H9 (cell line): ENCODE measurements around the gene NCAPH2. TPM values are rescaled to one million over a fixed set of nuclear protein-coding genes. Genes with fewer than 3 reads are reported as not detected.

Source experiments
- DNase-seq: peaks from one replicate; pipeline ENCODE4 v3.0.0-alpha.2; 2017
- H2AFZ ChIP-seq: one replicate; pipeline ENCODE4 v1.6.1; 2013; ENCODE audit warnings: mild to moderate bottlenecking, low read length, control low read depth, moderate library complexity
- H2AK5ac ChIP-seq: 2 replicates; pipeline ENCODE4 v1.6.1; 2013; ENCODE audit warnings: low read length, control low read depth, mixed read lengths; ENCODE audit not compliant: insufficient read length
- H2BK120ac ChIP-seq: one replicate; pipeline ENCODE4 v1.6.1; 2013; ENCODE audit warnings: low read depth, mild to moderate bottlenecking, low read length, control low read depth, inconsistent platforms; ENCODE audit not compliant: poor library complexity, severe bottlenecking
- H2BK12ac ChIP-seq: 2 replicates; pipeline ENCODE4 v1.6.1; 2013; ENCODE audit warnings: low read length, control low read depth, mixed read lengths, low read depth; ENCODE audit not compliant: insufficient read length
- H2BK15ac ChIP-seq: 2 replicates; pipeline ENCODE4 v1.6.1; 2013; ENCODE audit warnings: low read depth, low read length, control low read depth
- H2BK20ac ChIP-seq: one replicate; pipeline ENCODE4 v1.6.1; 2013; ENCODE audit warnings: low read depth, mild to moderate bottlenecking, low read length, control low read depth, inconsistent platforms; ENCODE audit not compliant: poor library complexity, severe bottlenecking
- H2BK5ac ChIP-seq: 2 replicates; pipeline ENCODE4 v1.6.1; 2013; ENCODE audit warnings: low read length, control low read depth, mixed read lengths; ENCODE audit not compliant: insufficient read length
- H3K14ac ChIP-seq: 2 replicates; pipeline ENCODE4 v1.6.1; 2013; ENCODE audit warnings: low read length, control low read depth; ENCODE audit not compliant: insufficient read depth
- H3K18ac ChIP-seq: 2 replicates; pipeline ENCODE4 v1.6.1; 2013; ENCODE audit warnings: low read depth, mild to moderate bottlenecking, mixed read lengths, low read length, control low read depth; ENCODE audit not compliant: insufficient read length
- H3K23ac ChIP-seq: 2 replicates; pipeline ENCODE4 v1.6.1; 2013; ENCODE audit warnings: low read length, control low read depth, mixed read lengths, low read depth; ENCODE audit not compliant: insufficient read length
- H3K23me2 ChIP-seq: 2 replicates; pipeline ENCODE4 v1.6.1; 2013; ENCODE audit warnings: low read depth, mild to moderate bottlenecking, mixed read lengths, low read length, control low read depth; ENCODE audit not compliant: insufficient read length, poor library complexity, severe bottlenecking
- H3K27ac ChIP-seq: 2 replicates; pipeline ENCODE4 v1.5.1; 2013; ENCODE audit warnings: low read length, control low read depth, mixed read lengths, low read depth; ENCODE audit not compliant: insufficient read length
- H3K27me3 ChIP-seq: 2 replicates; pipeline ENCODE4 v1.6.1; 2013; ENCODE audit warnings: low read length, control low read depth, inconsistent platforms; ENCODE audit not compliant: insufficient read depth
- H3K4ac ChIP-seq: 2 replicates; pipeline ENCODE4 v1.6.1; 2013; ENCODE audit warnings: low read depth, mild to moderate bottlenecking, control low read depth, inconsistent platforms, low read length, moderate library complexity
- H3K4me1 ChIP-seq: 2 replicates; pipeline ENCODE4 v1.6.1; 2013; ENCODE audit warnings: low read length, control low read depth, inconsistent platforms; ENCODE audit not compliant: insufficient read depth
- H3K4me2 ChIP-seq: 2 replicates; pipeline ENCODE4 v1.6.1; 2013; ENCODE audit warnings: low read length, control low read depth, mixed read lengths; ENCODE audit not compliant: insufficient read length, insufficient read depth
- H3K56ac ChIP-seq: 2 replicates; pipeline ENCODE4 v1.6.1; 2013; ENCODE audit warnings: low read depth, mild to moderate bottlenecking, mixed read lengths, low read length, control low read depth; ENCODE audit not compliant: insufficient read length
- H3K79me1 ChIP-seq: 2 replicates; pipeline ENCODE4 v1.6.1; 2013; ENCODE audit warnings: low read depth, mild to moderate bottlenecking, moderate library complexity, low read length, control low read depth, inconsistent platforms; ENCODE audit not compliant: insufficient read depth, poor library complexity, severe bottlenecking
- H3K79me2 ChIP-seq: 2 replicates; pipeline ENCODE4 v1.6.1; 2013; ENCODE audit warnings: low read length, control low read depth, inconsistent platforms; ENCODE audit not compliant: insufficient read depth
- H3K9ac ChIP-seq: 2 replicates; pipeline ENCODE4 v1.6.1; 2013; ENCODE audit warnings: low read length, control low read depth, mixed read lengths; ENCODE audit not compliant: insufficient read length; ENCODE audit errors: extremely low read depth
- H3K9me3 ChIP-seq: one replicate; pipeline ENCODE4 v1.6.1; 2013; ENCODE audit warnings: low read depth, low read length, inconsistent platforms; ENCODE audit not compliant: control insufficient read depth
- H3T11ph ChIP-seq: one replicate; pipeline ENCODE4 v1.6.1; 2013; ENCODE audit warnings: mild to moderate bottlenecking, low read length, control low read depth, inconsistent platforms
- H4K20me1 ChIP-seq: one replicate; pipeline ENCODE4 v1.6.1; 2013; ENCODE audit not compliant: control insufficient read depth, insufficient read length, insufficient read depth
- H4K5ac ChIP-seq: 2 replicates; pipeline ENCODE4 v1.6.1; 2013; ENCODE audit warnings: low read depth, mild to moderate bottlenecking, mixed read lengths, low read length, control low read depth; ENCODE audit not compliant: insufficient read length
- H4K8ac ChIP-seq: replicated peaks from 2 replicates; pipeline ENCODE4 v1.6.1; 2013; ENCODE audit warnings: low read length, control low read depth, mixed read lengths, low read depth; ENCODE audit not compliant: insufficient read length
- H4K91ac ChIP-seq: 2 replicates; pipeline ENCODE4 v1.6.1; 2013; ENCODE audit warnings: low read depth, mild to moderate bottlenecking, moderate library complexity, mixed read lengths, low read length, control low read depth; ENCODE audit not compliant: insufficient read length
- H3K27ac Mint-ChIP-seq, 3 experiments: 2 replicates in 2 of 3; 3 replicates in 1 of 3; pipeline ENCODE4 v1.8.0; 2020 to 2021; ENCODE audit warnings: mixed read lengths in 3 of 3, mild to moderate bottlenecking in 1 of 3, moderate library complexity in 1 of 3
- H3K27me3 Mint-ChIP-seq: 2 replicates; pipeline ENCODE4 v1.8.0; 2021; ENCODE audit warnings: low read depth, mild to moderate bottlenecking, moderate library complexity, mixed read lengths
- H3K36me3 Mint-ChIP-seq, 3 experiments: 2 replicates in 2 of 3; 3 replicates in 1 of 3; pipeline ENCODE4 v1.8.0; 2020 to 2021; ENCODE audit warnings: low read depth in 3 of 3, mixed read lengths in 3 of 3; ENCODE audit not compliant: insufficient read depth in 1 of 3
- H3K4me1 Mint-ChIP-seq, 2 experiments: 2 replicates each; pipeline ENCODE4 v1.8.0; 2020; ENCODE audit warnings: mixed read lengths in 2 of 2
- H3K4me3 Mint-ChIP-seq, 2 experiments: 2 replicates in 1 of 2; 3 replicates in 1 of 2; pipeline ENCODE4 v1.8.0; 2020 to 2021; ENCODE audit warnings: mild to moderate bottlenecking in 2 of 2, mixed read lengths in 2 of 2, moderate library complexity in 1 of 2
- H3K9me3 Mint-ChIP-seq, 2 experiments: 2 replicates in 1 of 2; 3 replicates in 1 of 2; pipeline ENCODE4 v1.8.0; 2020; ENCODE audit warnings: mild to moderate bottlenecking in 2 of 2, mixed read lengths in 2 of 2, moderate library complexity in 1 of 2
- CTCF ChIP-seq: fragments of 200-600 bp; sonication (generic); conservative IDR thresholded peaks from 3 replicates; pipeline ENCODE4 v1.8.0; 2021; ENCODE audit warnings: antibody characterized with exemption, mild to moderate bottlenecking
- WGBS: extraction: QIAGEN DNeasy Blood & Tissue Kit; methylation state at CpG from one replicate; pipeline ENCODE4 v1.1.7; 2013; ENCODE audit warnings: missing lambda C conversion rate, low lambda C conversion rate, mixed read lengths; ENCODE audit not compliant: insufficient read length; ENCODE audit errors: extremely low coverage; 5-methylcytosine and 5-hydroxymethylcytosine counted together
- total RNA-seq: library from RNA; stranded (reverse); gene quantifications from 2 replicates; pipeline ENCODE4 v1.2.1, GENCODE V29; 2021

NCAPH2 gene
- total RNA-seq, 1 experiment from 2014 or later: 76.2 TPM

GRCh38 chr22:50497093-50497492 is 10.9 kb upstream of the NCAPH2 start:
- Histone ChIP-seq H3K9me3 (no peaks in the 10 kb centered on the region), H3K56ac (no peak overlapping the region), H2BK5ac (no peak overlapping the region), H3T11ph (no peak overlapping the region), H4K8ac (no peak overlapping the region), H4K91ac (no peak overlapping the region), H3K9ac (no peak overlapping the region), H3K4me1 (no peaks in the 10 kb centered on the region), H3K79me1 (no peaks in the 10 kb centered on the region), H2BK120ac (no peak overlapping the region), H3K23ac (no peak overlapping the region), H2AK5ac (no peak overlapping the region), H4K20me1 (no peaks in the 10 kb centered on the region), H3K4ac (no peak overlapping the region), H2AFZ (no peak overlapping the region), H3K27ac (no peak overlapping the region), H2BK15ac (no peak overlapping the region), H2BK20ac (no peak overlapping the region), H3K27me3 (no peaks in the 10 kb centered on the region), H3K79me2 (no peaks in the 10 kb centered on the region), H3K23me2 (no peaks in the 10 kb centered on the region), H3K4me2 (no peak overlapping the region), H3K14ac (no peak overlapping the region), H2BK12ac (no peak overlapping the region), H4K5ac (no peak overlapping the region), H3K18ac (no peak overlapping the region)
- WGBS: no CpG with 5 or more reads among the region's 6 CpGs
- peaks cover 5 to 6% of the 10 kb centered on the region in 2 experiments for H3K4me1 Mint-ChIP-seq
- H3K27ac Mint-ChIP-seq: no peak overlapping the region
- H3K36me3 Mint-ChIP-seq: peaks cover 0 to under 1% (median 0%) of the 10 kb centered on the region in 3 experiments; a peak in 2 of 7 replicates
- no peak overlapping the region for H3K4me3 Mint-ChIP-seq
- peaks cover 16% of the 10 kb centered on the region for H3K27me3 Mint-ChIP-seq
- TF ChIP-seq CTCF: no peak
- H3K9me3 Mint-ChIP-seq: peaks cover 0 to 3% of the 10 kb centered on the region in 2 experiments; a peak in 2 of 5 replicates
- no peak for DNase-seq
